Activated CD4-positive, CD25-positive, alpha-beta regulatory T cell (primary cell): ENCODE data around the gene THRB.
"Not testable (repeated sequence)": the region's sequence is repeated elsewhere in the genome, so short reads cannot be mapped to it uniquely, and the experiment has no call there.

Experiments used
- DNase-seq, 4 experiments: peaks; one replicate each; lab custom pipeline; 2025; lab: John Stamatoyannopoulos, UW

Gene THRB

GRCh38 chr3:24096695-24097290, 397.9 kb downstream of the THRB start:
- no peak for DNase-seq

GRCh38 chr3:24096271-24096670, 398.4 kb downstream of the THRB start:
- DNase-seq: no peak

GRCh38 chr3:24094818-24095217, 399.8 kb downstream of the THRB start:
- DNase-seq: not testable (repeated sequence)

DNA sequence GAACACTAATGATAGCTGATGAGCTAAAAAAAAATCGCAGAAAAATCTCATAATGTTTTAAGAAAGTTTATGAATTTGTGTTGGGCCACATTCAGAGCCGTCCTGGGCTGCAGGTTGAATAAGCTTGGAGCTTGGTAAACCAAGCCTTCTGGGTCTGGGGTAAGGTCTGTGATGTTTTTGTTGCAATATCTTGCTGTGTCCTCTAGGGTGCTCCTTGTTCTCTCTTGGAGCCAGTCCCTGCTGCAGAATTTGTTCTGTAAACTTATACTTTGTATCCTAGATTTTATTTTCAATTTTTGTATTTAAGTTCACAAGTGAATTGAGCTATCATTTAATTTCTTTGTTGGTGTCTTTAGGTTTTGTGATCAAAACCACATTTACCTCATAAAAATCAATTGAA, 405.9 kb downstream of the THRB start:
- DNase-seq: no peak

GRCh38 chr3:24087469-24087868, 407.2 kb downstream of the THRB start:
- DNase-seq: no peak

DNA sequence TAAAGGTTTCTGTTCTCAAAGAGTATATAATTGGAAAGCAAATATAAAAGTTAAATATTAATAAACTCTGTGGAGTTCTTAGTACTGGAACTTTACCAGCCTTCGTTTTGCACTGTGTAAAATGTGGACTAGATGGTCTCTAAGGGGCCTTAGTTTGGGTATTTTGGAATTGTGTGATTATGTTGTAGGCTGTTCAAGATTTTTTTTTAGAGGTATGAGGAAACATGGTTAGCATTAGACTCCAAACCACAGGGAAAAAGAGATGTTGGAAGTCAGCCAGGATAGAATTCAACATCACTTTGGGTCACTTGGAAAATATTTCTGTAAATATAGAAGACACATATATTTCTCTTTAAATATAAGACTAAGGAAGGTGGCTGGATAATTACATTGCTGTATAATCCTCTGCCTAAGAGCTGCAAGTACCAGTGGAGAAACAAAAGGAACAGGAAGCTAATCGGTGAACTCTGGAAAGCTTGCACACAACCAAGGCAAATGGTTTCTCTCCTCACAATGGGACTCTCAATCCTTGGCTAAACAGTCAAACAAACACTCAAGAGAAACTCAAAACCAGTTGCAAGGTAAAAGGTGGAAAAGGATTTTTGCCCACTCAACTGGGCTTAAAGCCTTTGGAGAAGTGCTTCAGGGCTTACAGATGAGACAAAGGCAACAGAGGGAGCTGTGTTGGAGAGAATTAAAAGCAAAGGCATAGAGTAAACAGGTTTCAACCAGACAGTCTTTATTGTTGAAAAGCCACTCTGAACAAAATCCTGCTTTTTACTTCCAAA, 407.8 kb downstream of the THRB start:
- no peak for DNase-seq

GRCh38 chr3:24086206-24086605, 408.4 kb downstream of the THRB start:
- no peak for DNase-seq

DNA sequence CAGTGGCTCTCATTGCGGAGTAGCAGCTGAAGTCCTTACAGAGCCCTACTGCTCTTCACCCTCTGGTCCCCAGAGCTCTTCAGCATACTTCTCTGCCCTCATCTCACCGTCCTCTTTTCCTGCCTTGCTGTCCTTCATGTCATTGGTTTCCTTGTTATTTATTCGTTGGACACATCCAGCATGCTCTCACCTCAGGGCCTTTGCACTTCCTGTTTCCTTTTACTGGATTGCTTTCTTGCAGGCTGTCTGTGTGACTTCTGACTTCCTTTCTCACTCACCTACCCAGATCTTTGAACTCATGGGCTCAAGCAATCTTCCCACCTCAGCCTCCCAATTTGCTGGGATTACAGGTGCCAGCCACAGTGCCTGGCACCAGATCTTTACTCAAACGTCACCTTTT, 422.5 kb downstream of the THRB start:
- no peak for DNase-seq

GRCh38 chr3:24069045-24069444, 425.6 kb downstream of the THRB start:
- DNase-seq: no peak

DNA sequence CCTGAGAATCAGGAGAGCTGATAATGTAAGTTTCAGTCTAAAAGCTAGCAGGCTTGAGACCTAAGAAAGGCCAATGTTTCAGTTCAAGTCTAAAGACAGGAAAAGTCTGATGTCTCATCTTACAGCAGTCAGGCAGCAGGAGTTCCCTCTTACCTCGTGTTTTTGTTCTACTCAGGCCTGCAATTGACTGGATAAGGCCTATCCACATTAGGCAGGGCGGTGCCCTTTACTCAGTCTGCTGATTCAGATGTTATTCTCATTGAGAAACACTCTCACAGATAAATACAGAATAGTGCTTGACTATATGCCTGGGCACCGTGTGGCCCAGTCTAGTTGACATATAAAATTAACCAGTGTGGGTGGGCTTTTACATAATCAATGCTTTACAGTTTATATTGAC, 427.2 kb downstream of the THRB start:
- no peak for DNase-seq
